SK-N-MC (cell line): ENCODE data around the gene CYP46A1.

ENCODE experiments used
- DNase-seq: peaks from one replicate; pipeline ENCODE4 v3.0.0-alpha.2; 2011; ENCODE audit warnings: low read depth, low spot score
- H3K27ac ChIP-seq: fragments of 200-600 bp; sonication (generic); 2 replicates; pipeline ENCODE4 v1.5.1; 2016; ENCODE audit warnings: mixed run types
- H3K36me3 ChIP-seq: fragments of 200-600 bp; sonication (generic); 2 replicates; pipeline ENCODE4 v1.6.1; 2017; ENCODE audit warnings: antibody characterized with exemption, low read length, mixed read lengths; ENCODE audit not compliant: insufficient read depth
- H3K4me3 ChIP-seq: fragments of 200-600 bp; sonication (generic); 2 replicates; pipeline ENCODE4 v1.5.1; 2016
- H3K9ac ChIP-seq: fragments of 200-600 bp; sonication (generic); 2 replicates; pipeline ENCODE4 v1.8.0; 2017; ENCODE audit warnings: mixed run types, mixed read lengths; ENCODE audit not compliant: insufficient read length
- H3K9me3 ChIP-seq: fragments of 200-600 bp; sonication (generic); 2 replicates; pipeline ENCODE4 v1.6.1; 2017; ENCODE audit warnings: low read depth, mild to moderate bottlenecking, antibody characterized with exemption, low read length, moderate library complexity, mixed read lengths
- EZH2 ChIP-seq: fragments of 200-600 bp; sonication (generic); IDR thresholded peaks from one replicate; pipeline ENCODE4 v1.6.1; 2017; ENCODE audit warnings: antibody characterized with exemption
- FOXP2 ChIP-seq: optimal IDR thresholded peaks from 2 replicates; pipeline ENCODE3; 2011; ENCODE audit warnings: mild to moderate bottlenecking, moderate library complexity; ENCODE audit not compliant: insufficient read depth; ENCODE audit errors: extremely low read length, control extremely low read depth
- POLR2AphosphoS5 ChIP-seq: IDR thresholded peaks from 2 replicates; pipeline ENCODE4 v1.6.1; 2012; ENCODE audit warnings: mild to moderate bottlenecking, low read depth, low read length, borderline replicate concordance

Gene CYP46A1

GRCh38 chr14:99651953-99652746 lies 31.9 kb upstream of the CYP46A1 start:
- Histone ChIP-seq H3K9me3 (no peaks in the 10 kb centered on the region), H3K27ac (no peak overlapping the region), H3K4me3 (no peak overlapping the region), H3K9ac (no peak overlapping the region), H3K36me3 (no peaks in the 10 kb centered on the region)
- DNase-seq, result no peak
- TF ChIP-seq POLR2AphosphoS5 (no peak), FOXP2 (no peak), EZH2 (no peak)

- Histone ChIP-seq H3K36me3 (no peaks in the 10 kb centered on the region), H3K9ac (no peak overlapping the region), H3K9me3 (no peaks in the 10 kb centered on the region), H3K4me3 (no peak overlapping the region), H3K27ac (no peak overlapping the region)
- TF ChIP-seq EZH2, result no peak
- TF ChIP-seq POLR2AphosphoS5, result no peak
- no peak for TF ChIP-seq FOXP2
- no peak for DNase-seq
These were observed 29.7 kb upstream of the CYP46A1 start for GRCh38 chr14:99654235-99654985.

- DNase-seq, result no peak
- Histone ChIP-seq H3K36me3 (no peaks in the 10 kb centered on the region), H3K27ac (no peak overlapping the region), H3K4me3 (no peak overlapping the region), H3K9me3 (no peaks in the 10 kb centered on the region), H3K9ac (no peak overlapping the region)
- TF ChIP-seq EZH2 (no peak), FOXP2 (no peak), POLR2AphosphoS5 (no peak)
These were observed 28.6 kb upstream of the CYP46A1 start for GRCh38 chr14:99655521-99655920.

- TF ChIP-seq EZH2 (no peak), POLR2AphosphoS5 (no peak), FOXP2 (no peak)
- H3K9ac ChIP-seq, result no peak overlapping the region
- H3K4me3 ChIP-seq, result no peak overlapping the region
- no peak for DNase-seq
- H3K36me3 ChIP-seq, result no peaks in the 10 kb centered on the region
- H3K27ac ChIP-seq, result no peak overlapping the region
- H3K9me3 ChIP-seq, result no peaks in the 10 kb centered on the region
These were observed 27.9 kb upstream of the CYP46A1 start for GRCh38 chr14:99656171-99656570.

GRCh38 chr14:99657645-99658155 lies 26.4 kb upstream of the CYP46A1 start:
- Histone ChIP-seq H3K4me3 (no peak overlapping the region), H3K9me3 (no peaks in the 10 kb centered on the region), H3K27ac (no peak overlapping the region), H3K36me3 (no peaks in the 10 kb centered on the region), H3K9ac (no peak overlapping the region)
- no peak for DNase-seq
- TF ChIP-seq FOXP2 (no peak), EZH2 (no peak), POLR2AphosphoS5 (no peak)

- Histone ChIP-seq H3K4me3 (no peak overlapping the region), H3K27ac (no peak overlapping the region), H3K36me3 (no peaks in the 10 kb centered on the region), H3K9me3 (no peaks in the 10 kb centered on the region), H3K9ac (no peak overlapping the region)
- no peak for TF ChIP-seq EZH2
- TF ChIP-seq FOXP2, result no peak
- no peak for TF ChIP-seq POLR2AphosphoS5
- DNase-seq, result no peak
These were observed 25.8 kb upstream of the CYP46A1 start for GRCh38 chr14:99658218-99658845.

GRCh38 chr14:99659333-99659741 lies 24.8 kb upstream of the CYP46A1 start:
- TF ChIP-seq POLR2AphosphoS5 (no peak), EZH2 (no peak), FOXP2 (no peak)
- Histone ChIP-seq H3K4me3 (no peak overlapping the region), H3K9ac (no peak overlapping the region), H3K9me3 (no peaks in the 10 kb centered on the region), H3K27ac (no peak overlapping the region), H3K36me3 (no peaks in the 10 kb centered on the region)
- no peak for DNase-seq

- no peak for DNase-seq
- Histone ChIP-seq H3K9me3 (no peaks in the 10 kb centered on the region), H3K4me3 (no peak overlapping the region), H3K36me3 (no peaks in the 10 kb centered on the region), H3K9ac (no peak overlapping the region), H3K27ac (no peak overlapping the region)
- TF ChIP-seq EZH2 (no peak), FOXP2 (no peak), POLR2AphosphoS5 (no peak)
These were observed 24.0 kb upstream of the CYP46A1 start for GRCh38 chr14:99660006-99660566.
